ENCODE measurements around the gene BCAS3.

Gene BCAS3

DNA sequence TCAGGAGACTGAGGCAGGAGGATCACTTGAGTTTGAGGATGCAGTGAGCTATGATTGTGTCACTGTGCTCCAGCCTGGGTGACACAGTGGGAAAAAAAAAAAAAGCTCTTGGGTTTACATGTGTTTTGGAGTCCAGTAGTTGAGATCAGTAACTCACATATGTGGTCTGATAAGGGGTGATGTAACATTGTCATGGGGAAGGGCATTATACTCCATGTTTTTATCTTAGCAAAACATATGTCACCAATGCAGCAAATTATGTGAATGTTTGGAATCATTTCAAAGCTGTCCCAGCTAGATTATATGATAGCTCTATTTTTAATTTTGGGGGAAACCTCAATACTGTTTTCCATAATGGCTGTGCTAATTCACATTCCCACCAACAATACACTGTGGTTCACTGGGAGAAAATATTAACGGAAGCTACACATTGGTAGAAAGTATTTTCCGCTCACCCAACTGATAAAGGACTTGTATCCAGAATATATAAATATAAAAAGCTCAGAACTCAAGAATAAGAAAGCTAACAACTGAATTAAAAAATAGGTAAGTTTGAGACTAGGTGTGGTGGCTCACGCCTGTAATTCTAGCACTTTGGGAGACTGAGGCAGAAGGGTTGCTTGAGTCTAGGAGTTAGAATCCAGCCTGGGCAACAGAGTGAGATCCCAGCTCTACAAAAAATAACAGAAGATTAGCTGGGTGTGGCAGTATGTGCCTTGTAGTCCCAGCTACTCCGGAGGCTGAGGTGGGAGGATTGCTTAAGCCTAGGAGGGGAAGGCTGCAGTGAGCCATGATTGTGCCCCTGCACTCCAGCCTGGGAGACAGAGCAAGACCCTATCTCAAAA is 497.9 kb downstream of the BCAS3 start:
- no peak for DNase-seq

DNA sequence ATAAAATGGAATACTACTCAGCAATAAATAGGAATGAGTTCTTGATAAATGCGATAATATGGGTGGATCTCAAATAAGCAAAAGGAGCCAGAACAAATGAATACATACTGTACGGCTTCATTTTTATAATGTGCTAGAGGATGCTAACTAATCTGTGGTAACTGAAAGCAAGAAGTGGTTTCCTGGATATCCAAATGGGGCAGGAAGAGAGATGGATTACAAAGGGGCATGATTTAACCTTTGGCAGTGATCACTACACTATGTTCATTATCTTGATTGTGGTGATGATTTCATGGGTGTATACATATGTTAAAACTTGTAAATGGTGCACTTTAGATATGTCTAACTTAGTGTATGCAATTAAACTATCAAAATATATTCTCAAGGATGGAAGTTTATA is 499.7 kb downstream of the BCAS3 start:
- no peak for DNase-seq

DNA sequence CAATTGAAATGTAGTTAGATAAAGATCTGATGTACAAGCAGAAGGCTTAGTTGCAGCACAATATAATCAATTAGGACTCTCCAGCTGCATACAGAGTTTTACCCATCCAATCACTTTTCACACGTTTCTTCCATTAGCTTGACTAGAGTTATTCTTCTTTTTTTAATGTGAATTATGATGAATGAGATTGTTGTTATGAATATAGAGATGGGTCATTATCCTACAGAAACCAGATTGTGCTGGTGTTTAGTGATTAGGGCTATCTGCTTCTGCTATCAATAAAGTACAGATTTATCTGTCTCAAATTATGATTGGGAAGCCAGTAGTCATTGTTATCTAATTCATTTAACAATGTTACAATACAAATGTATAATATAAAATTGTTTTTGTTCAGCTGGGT is 500.6 kb downstream of the BCAS3 start:
- DNase-seq: no peak

DNA sequence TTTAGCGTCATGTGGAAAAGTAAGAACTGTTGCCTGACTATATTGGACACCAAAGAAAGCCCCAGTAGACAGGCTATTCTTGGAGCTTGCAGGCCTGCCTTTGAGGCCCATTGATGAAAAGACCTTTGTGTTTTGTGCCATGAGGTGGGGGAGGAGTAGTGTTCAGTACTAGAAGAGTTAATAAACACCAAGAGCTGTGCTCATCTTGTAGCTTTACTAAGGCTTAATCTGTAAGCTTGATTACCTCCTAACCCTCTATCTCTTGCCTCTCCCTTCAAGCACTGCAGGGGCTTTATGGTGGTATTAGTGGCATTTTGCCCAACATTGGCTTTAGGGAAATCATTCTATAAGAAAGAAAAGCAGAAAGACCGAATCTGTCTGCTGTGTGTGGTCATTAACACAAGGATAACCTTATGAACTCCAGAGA is 501.7 kb downstream of the BCAS3 start:
- no peak for DNase-seq

DNA sequence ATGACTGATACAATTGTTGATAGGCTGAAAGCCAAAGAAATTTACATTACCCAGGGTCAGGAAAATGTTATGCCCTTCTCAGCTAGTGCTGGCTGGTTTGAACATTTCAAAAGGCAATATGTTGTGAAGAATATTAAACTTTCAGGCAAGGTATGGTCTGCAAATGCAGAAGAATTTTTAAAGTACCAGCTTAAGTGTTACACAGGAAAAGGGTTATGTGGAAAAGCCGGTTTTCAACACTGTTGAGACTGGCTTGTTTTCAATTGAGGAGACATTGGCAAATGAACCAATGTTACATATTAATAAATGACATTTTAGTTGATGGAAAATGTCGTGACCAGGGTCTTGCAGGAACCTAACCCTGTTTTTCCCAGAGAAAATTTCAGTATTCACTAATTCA is 506.1 kb downstream of the BCAS3 start:
- DNase-seq: no peak

DNA sequence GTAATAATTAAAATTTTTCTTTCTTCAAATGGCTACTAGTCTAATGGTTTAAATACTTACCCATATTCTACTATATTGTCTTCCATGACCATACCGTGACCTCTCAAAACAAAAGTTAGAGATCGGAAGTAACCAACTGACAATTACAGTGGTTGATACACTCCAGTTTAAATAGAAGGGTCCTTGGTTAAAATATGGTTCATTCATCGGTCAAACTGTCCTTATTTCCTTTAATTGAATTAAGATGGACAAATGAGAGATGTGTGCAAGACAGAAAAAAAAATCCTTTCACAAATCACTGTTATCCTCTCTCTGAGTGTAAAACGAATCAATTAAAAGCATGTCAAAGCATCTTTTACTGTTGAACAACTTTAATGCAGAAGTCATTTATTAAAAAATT is 507.7 kb downstream of the BCAS3 start:
- no peak for DNase-seq

DNA sequence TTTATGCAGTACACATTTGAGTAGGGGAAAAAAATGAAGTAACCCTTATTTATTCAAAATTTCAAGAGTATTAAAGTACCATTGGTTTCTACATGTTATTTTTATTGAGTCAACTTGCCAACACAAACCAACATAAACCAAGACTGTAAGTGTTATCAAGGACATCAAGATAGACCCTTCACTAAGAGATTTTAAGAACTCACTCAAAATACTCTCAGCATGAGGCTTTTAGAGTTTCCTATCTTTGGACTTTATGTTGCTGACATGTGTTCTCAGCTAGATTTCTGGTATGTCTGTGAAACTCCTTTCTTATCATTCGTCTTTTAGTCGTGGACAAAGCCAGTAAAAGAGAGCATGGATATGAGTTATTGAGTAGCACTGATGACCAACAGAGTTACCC is 509.4 kb downstream of the BCAS3 start:
- no peak for DNase-seq

DNA sequence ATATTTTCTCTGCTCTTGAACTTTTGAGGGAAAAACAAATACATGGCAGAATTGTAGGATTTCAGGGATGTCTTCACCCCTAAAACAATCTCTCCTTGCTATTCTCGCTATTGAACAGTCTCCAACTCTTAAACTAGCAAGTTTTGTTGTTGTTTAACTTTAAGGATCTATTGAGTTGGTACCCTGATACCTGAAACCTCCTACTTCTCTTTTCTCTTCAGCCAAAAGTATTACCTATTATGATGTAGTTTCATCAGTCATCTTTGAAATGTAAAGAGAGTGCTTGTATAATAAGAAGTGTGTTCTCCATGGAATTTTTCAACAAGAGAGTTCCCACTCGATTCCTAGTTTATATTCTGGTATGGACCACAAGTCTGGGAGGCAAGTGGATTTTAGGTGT is 510.4 kb downstream of the BCAS3 start:
- DNase-seq: no peak

DNA sequence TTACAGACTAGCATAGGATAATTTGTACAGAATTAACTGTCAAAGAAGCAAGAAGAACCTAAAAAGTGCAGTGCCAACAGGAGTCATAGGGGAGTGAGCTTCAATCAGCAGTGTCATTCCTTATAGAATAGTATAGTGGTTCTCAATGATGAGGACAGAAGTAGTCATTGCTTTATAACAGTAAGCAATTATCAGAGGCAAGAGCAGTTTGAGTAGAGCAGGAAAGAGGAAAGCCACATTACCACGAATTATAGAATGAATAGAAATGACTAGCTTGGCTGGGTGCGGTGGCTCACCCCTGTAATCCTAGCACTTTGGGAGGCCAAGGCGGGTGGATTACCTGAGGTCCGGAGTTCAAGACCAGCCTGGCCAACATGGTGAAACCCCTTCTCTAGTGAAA is 512.3 kb downstream of the BCAS3 start:
- DNase-seq: no peak

DNA sequence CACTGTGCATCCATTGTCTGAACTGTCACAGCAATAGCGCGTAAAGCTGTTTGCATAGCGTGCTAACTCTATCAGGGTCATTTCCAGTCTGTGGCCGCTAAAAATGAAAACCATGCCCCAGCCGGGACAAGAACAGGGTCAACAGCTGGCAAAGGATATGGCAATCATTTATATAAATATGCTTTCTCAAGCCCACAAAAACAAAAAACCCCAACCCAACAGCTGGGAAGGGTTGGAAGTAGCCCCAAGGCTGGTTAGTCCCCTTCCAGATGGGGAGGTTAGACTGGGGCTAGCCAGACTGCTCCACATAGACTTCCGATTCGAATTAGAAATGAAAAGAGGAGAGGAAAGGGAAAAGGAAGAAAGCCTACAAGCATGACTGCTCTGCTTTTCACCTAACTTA is 518.7 kb downstream of the BCAS3 start:
- no peak for DNase-seq

DNA sequence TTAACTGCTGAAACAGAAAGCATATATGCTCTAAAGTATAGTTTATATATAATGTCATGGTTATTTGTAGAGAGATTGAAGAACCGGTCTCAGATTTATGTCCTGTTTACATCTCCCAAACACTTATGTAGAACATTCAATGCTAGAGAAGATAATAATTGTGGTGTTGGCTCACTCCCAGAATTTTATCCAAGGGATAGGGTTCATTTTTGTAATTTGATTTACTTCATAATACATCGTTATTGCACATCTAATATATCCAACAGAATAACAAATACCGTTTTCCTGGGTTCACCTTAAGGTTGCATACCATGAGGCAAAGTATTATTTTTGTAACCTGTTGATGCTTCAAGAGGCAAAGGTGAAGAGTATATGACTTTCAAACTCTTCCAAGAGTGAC is 519.1 kb downstream of the BCAS3 start:
- no peak for DNase-seq

DNA sequence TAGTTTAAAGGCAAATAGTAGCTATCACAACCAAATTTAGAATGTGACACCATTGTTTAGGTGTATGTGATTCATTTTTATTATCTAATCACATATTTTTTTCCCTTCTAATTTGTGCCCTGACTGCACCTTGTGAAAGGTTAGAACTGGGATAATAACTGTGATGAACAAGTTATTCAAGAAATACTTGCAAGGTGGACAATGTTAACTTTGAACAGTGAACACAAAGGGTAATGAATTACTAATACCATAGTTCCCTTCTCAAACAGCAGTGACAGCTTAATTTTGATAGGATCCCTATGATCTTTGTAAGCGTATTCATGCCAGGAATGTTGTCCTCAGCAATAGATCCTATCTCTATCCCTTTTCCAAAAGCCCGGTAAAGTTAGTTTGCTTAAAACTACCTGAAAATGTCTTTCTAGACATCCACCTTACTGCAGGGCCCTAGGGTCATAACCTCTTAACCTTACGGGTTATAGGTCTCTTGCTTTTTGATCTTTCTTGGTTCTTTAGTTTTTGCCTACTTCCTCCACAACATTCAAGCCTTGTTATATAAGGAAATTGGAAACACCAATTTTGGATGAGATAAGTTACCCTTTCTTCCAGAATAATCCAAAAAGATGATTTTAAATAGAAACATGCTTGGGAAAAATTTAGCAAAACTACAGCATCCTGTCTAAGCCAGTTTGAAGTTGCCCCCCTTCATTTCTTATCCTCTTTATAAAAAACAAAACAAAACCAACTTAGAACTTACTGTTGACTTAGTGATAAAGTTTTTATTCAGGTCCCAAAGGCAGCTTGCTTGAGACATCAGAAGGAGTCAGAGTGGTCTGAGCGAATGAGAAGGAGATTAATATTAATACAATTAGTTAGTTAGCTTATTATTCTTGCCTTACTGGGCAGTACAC is 522.0 kb downstream of the BCAS3 start:
- no peak for DNase-seq

DNA sequence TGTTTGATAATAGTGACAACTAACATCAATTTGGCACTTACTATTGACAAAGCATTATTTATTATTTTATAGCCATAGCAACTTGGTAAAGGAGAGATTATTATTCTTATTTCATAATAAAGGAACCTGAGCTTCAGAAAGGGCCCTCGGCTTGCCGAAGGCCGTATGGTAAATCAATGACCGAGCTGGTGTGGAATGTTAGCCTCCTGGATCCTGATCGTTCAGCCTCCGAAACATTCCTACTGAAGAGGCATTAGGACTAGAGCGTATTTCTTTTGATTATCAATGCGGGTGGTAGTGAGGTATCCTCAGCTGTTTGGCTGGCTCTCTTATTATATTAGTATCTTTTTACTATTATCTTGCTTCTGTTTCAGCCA is 522.7 kb downstream of the BCAS3 start:
- no peak for DNase-seq

DNA sequence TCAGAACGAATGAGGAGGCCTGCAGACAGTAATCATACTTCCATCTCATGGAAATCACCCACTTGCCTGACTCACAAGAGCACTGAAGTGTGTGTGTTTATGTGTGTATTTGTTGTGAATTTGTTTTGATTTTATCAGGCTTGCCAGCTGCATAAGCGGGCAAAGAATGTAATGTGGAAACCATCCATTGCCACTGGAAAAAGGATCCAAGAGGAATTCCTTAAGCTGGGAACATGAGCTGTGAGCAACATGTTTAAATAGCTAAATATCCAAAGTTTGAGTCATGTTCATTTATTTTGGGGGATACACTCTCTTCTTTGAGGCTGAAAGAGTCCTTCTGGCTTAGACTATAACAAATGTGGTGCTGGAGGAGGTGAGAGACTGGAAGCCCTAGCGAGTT is 523.6 kb downstream of the BCAS3 start:
- no peak for DNase-seq

DNA sequence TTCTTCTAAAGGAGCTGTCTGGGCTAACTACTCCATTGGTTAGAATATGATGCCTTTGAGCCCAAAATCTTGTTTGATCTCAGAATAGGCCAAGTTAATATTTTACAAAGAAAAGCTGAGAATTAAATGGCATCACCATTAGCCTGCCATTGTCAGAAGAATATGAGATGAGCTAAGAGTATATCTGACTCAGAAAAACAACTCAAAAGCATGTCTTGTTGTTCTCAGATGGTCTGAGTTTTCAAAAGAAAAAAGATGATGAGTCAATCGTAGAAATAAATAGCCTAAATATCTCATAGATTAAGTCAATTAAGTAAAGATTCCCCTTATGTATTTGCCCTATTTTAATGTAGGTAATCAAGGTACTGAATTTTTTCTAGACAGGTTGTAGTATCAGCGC is 524.9 kb downstream of the BCAS3 start:
- DNase-seq: no peak

DNA sequence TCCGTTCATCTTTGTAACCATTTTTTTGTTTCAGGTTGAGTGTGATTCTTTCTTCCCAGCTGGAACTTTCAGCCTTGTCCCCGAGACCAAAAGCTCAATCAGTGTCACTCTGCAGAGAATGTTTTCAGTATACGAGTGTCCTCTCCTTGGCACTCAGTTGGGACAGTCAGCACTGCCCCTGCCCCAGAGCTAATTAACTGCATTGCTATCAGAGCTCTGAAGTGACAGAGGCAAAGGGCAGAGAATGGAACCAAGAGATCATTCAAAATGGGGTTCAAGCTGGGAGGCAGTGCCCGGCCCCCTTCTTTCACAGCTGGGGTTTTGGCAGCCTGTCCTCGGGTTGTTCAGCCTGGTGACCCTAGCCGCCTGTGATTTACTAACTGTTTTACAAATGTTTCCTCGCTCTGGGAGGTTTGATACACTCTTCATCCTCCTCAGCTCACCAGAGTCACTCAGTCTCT is 526.0 kb downstream of the BCAS3 start:
- DNase-seq: no peak

DNA sequence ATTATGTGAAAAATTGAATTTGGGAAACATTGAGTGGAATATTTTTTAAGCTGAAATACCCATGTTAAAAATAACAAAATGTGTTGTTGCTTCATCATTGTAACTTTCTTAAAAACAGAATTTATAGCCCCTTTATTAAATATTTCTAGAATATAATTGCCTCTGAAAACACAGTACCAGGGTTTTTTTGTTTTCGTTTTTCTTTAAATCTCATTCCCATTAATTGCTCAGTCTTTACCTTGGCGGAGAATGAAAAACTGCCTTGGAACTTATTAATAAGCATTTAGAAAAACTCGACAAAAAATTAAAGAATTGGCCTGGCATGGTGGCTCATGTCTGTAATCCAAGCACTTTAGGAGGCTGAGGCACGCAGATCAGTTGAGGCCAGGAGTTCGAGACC is 526.8 kb downstream of the BCAS3 start:
- no peak for DNase-seq

DNA sequence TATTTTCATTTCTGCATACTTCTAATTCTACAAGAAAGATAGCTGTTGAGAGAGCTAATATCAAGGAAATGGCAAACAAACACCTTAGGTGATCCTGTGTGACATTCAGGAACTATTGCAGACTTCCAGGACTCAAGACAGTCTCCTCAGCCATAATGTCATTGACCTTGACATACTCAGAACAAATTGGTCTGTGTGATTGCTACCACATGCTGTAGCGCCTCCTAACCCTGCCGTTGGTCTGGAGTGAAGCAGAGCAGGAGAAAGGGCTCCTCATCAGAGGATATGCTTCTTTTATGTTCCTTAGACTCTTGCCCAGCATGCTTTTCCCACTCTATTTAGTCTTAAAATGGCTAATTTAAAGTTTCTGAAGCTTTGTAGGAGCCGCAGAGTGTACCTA is 527.8 kb downstream of the BCAS3 start:
- no peak for DNase-seq

DNA sequence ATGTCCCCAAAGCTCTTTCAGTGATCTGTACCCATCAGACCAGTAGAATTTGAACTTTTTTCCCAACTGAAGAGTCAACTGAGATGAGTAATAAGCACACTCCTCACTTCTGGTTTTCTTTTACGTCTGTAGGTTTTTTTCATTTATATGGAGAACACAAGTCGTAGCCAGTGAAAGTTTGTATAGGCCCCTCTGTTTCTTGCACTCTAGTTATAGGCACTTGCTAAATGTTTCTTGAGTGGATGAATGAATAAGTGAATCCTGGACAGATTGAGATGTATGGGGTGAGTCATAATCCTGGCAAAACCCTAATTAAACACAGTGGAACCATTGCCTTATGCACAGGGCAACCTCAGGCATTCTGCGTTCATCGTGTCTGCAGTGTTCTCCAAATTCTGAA is 528.3 kb downstream of the BCAS3 start:
- no peak for DNase-seq

DNA sequence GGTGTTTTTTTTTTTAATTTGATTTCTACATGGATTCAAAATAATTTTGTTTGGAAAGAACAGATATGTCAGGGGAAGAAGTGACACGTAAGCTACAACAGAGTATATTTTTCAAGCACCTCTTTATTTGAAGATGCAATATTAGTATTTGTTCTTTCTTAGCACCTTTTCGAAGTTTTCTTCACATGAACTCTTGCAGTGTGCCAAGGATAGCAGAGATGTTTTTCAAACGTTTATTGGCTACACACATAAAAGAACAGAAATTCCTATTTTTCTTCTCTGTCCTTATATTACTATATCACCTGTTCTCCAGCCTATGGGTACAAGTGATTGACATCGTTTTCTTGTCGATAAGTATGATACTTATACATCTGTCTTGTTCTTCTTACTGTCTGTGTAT is 529.3 kb downstream of the BCAS3 start:
- DNase-seq: no peak

DNA sequence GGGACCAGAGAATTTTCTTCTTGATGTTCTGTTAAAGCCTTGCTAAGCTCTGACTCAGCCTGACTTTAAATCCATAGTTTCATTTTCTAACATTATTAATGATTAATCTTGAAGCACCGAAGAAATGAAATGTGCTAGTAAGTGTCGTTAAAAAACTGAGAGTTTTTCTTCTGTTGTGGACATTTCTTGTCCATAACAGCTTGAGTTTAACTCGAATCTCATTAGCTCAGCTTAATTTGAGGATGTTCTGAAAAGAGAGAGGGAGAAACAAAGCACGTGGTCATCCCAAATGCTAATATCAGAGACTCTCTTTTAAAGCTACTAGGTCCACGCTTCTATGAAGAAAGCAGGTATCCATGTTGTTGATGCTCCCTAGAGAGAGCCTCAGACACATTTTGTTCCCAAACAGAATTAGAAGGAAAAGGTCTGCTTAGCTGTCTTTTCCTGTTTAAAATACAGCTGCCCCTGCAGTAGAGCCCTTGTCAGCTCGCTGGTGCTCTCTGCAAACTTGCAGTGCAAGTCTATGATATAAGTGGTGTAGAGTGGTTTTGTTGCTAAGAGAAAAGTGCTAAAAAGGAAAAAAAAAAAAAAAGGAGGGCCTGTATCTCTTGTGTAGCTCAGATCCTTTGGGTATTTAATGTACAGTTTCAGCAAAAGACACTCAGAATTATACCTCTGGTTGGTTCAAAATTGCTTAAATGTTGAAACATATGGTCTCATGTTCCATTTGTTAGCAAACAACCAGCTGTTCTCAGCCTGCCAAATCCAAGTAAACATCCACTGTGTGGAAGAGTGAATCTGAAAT is 530.9 kb downstream of the BCAS3 start:
- peak; percentile 36 for DNase-seq

DNA sequence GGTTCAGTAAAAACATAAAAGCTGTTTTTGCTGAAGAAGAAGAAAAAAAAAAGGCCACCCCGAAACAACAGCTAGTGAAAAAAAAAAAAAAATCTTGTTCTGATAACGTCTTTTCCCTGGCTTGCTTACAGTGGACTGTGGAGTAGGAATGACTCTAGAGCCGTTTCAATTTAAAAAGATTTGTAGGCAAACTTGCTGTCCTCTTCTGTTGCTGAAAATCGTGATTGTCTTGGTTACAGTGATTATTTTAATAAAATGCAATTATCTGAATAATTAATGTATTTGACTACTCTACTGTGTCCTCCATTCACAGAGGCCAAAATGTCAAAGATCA is 531.4 kb downstream of the BCAS3 start:
- no peak for DNase-seq

DNA sequence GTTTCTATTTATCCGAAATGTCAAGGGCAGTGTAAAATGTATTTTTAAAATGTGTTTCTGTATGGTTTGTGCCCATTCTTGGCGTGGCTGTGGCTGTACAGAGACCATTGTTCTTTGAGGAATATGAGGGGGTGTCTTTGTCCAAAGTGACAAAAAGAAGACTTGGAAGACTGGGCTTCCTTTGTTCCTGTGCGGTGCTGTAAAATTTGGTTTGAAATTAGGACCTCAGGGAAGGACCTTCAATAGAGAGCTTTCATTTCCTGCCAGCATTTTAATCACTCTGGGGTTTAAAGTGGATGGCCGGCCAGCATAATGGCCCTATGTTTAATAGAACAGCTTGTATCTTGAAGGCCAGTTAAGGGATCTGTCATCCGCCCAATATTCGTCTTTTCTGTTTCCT is 531.9 kb downstream of the BCAS3 start:
- DNase-seq: peak; percentile 41
